NK-92 treated with Interleukin-12 subunit alpha and Interleukin-12 subunit beta, amount 100 ng/mL, for 24 hours (cell line): ENCODE data around the gene TRAF3.
"Not testable (repeated sequence)": the region's sequence is repeated elsewhere in the genome, so short reads cannot be mapped to it uniquely, and the experiment has no call there.

ENCODE experiments used
- DNase-seq: peaks from one replicate; lab custom pipeline; 2025; lab: John Stamatoyannopoulos, UW

The TRAF3 gene

GRCh38 chr14:102829016-102829548 lies 51.8 kb downstream of the TRAF3 start:
- DNase-seq, result no peak

DNA sequence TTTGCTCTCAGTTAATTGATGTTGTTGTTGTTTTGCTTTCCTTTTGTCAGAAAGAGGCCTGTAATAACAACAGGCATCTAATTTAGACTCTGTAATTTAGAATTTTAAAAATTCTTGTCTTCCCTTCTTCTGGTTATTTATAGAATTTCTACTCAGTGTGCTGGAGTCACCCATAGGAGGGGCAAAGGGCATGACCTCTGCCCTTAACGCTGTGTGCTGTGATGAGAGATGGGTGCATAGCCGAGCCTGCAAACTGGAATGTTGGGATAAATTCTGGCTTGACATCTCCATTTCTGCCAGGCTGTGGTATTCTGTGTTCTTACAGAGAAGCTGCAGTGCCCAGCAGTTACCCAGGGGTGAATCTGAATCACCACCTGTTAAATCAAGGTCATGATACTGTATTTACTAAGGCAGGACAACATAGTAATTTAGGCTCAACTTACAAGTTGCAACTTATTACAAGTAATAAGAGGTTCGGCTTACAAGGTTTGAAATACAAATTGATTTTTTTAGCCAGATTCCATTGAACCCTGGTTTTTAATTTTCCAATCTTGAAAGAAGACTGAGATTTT lies 53.3 kb downstream of the TRAF3 start:
- no peak for DNase-seq

DNA sequence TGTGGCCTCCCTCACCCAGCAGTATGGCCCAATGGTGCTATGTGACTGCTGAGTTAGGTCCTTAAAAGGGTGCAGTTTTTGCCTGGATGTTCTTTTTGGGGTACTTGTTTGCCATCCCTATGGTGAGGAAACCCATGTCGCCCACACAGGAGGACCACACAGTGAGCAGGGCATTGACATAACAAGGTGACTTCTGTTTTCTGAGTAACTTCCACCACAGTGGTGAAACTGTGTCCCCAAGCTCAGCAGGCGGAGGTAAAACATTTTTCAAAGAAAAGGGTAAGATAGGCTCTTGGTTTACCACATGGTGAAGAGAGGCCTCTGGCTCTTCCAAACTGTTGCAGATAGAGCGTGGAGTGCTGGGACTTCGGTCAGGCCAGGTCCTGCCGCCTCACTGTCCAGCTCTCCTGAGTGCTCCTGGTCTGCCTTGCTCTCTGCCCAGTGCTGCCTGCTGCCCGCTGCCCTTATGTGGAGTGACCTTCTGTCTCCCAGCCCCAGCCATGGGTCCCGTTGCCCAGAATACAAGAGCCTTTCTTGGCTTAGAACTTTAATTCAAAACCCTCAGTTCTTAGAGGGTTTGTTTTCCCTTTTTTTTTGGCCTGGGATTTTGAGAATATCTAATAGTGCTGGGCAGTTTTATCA lies 54.0 kb downstream of the TRAF3 start:
- DNase-seq, result no peak

DNA sequence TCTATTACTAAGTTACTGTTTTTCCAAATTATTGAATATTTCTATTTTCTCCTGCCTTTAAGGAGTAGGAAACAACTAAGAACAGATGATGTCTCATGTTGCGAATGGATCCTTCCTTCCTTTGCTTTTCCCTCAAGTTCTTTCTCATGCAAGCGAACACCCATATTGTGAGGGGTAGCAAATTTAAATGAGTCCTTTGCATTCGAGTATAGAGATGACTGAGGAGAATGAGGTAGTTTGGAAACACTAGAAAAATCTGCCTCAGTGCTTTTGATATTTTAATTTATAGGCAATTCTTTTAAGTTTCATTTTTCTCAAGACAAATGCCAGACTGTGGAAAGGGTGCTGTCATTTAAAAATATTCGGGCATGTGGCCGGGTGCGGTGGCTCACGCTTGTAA lies 56.1 kb downstream of the TRAF3 start:
- DNase-seq, result no peak

DNA sequence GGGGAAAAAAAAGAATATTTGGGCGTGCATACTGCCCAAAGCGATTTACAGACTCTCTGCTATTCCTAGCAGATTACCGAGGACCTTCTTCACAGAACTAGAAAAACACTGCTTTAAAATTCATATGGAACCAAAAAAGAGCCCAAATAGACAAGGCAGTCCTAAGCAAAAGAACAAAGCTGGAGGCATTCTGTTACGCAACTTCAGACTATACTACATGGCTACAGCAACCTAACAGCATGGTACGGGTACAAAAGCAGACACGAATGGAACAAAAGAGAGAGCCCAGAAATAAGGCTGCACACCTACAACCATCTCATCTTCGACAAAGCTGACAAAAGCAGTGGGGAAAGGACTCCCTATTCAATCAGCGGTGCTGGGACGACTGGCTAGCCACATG lies 56.7 kb downstream of the TRAF3 start:
- DNase-seq, result no peak

DNA sequence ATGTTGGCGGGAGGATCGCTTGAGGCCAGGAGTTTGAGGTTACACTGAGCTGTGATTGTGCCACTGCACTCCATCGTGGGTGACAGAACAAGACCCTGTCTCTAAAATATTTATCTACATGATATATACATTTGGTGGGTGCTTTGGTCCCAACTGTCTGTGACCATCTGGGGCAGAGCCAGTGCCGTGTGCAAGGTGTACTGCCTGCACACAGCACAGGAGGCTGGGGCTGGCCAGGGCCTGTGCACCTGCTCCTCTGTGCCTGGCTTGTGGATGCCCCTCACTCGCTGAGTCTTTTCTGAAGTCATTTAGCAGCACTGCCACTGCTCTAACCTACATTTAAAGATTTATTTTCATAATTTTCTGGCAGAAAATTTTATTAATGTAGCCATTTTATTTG lies 58.7 kb downstream of the TRAF3 start:
- no peak for DNase-seq

DNA sequence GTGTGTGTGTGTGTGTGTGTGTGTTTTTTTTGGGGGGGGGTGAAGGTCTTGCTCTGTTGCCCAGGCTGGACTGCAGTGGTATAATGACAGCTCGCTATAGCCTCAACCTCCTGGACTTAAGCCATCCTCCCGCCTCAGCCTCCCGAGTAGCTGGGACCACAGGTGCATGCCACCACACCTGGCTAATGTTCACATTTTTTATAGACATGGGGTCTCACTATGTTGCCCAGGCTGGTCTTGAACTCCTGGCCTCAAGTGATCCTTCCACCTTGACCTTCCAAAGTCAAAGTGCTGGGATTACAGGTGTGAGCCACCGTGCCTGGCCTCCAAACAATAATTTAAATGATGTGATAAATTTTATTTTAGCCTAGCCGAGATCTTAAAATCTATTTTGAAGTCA lies 59.9 kb downstream of the TRAF3 start:
- DNase-seq, result not testable (repeated sequence)

DNA sequence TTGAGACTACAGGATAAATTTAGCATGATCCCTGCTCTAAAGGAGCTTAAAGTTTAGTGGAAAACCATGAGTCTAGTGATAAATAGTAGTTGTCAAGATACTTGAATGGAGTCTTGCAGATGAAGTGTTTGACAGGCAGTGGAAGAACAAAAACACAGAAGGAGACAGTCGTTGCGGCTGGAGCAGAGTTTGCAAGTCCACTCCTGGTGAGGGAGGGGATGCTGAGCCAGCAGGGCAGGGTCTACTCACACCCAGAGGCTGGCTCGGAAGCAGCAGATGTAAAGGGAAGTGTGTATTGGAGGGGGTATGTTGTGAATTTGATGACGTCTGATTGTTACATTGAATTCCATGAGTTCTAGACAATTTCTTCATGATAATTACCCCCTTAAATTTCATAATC lies 61.3 kb downstream of the TRAF3 start:
- DNase-seq, result no peak

DNA sequence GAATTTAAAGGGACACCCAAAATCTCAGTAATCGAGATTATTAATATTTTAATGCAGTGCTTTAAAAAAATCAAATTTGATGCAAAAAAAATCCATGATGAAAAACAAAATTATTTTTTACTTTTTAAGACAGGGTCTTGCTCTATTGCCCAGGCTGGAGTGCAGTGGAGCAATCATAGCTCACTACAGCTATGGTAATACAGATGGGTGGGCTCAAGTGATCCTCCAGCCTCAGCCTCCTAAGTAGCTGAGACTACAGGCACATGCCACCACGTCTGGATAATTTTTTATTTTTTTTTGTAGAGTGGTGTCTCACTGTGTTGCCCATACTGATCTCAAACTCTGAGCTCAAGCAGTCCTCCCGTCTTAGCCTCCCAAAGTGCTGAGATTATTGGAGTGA lies 62.9 kb downstream of the TRAF3 start:
- DNase-seq, result no peak

DNA sequence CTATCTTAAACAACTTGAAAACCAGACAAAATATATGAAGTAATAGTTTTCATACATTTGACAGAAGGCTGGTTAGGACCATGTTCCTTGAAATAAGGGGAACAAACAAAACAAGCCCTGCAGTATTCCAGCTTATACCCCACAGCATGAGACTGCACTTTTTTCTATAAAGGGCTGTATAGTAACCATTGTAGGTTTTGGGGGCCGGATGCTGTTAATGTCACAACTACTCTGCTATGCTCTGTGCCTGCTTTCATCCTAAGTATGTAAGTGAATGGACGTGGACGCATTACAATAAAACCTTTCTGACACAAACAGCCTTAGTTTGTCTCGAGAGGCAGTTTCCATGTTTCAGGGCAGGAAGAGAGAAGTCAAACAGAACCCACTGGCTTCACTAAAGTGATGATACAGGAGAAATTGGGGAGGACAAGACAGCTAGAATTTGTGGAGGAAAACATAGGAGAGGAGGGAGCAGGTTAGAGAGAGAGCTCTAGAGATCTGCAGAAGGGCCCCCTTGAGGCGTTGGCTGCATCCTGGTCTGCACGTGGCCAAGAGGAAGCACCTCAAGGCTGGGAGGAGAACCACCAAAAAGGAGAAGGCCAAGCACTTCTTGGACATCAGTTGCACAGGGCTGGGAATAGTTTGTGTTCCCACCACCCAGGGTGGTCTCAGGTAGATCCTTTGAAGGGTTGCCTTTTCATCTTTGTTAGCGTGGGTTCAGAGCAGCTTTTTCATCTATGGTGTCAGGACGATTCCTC lies 63.7 kb downstream of the TRAF3 start:
- DNase-seq, result no peak

GRCh38 chr14:102848830-102849525 lies 71.7 kb downstream of the TRAF3 start:
- DNase-seq, result no peak

DNA sequence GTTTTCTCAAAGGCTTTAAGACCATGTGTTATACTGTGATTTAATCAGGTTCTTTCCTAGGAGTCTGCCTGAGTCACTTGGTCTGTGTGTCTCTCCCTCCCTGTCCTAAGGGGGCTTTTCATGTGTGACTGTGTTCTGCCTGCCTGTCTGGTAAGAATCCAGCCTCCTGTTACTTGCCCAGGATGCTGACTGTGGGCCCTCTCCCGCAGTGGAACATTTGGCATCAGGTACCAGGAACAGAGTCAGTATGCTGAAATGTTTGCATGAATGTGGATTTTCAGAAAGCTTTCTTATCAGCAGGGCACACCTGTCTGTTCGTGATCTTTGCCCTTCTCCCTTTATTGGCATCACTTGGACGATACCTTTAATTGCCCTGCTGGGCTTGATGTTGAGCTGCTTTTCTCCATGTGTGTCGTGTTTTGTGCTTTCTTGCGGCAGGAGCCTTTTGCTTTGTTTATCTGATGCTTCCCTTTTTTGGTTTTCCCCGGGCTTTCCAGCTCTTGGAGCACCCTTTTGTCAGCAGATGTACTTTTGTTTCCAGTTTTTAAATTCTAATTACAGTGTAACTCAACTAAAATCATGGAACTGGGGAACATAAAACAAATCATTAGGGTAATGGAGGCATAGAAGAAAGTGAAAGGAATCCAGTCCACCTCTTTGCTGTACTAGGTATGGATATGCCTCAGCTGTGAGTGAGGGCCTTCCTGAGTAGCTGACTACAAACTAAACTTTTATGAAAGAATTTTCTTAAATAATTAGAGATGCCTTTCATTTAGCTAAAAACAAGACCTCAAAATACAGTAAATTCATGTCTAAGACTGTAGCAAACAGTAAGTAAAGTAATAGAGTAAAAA lies 72.5 kb downstream of the TRAF3 start:
- DNase-seq, result no peak

GRCh38 chr14:102853648-102854047 lies 76.4 kb downstream of the TRAF3 start:
- DNase-seq, result no peak

DNA sequence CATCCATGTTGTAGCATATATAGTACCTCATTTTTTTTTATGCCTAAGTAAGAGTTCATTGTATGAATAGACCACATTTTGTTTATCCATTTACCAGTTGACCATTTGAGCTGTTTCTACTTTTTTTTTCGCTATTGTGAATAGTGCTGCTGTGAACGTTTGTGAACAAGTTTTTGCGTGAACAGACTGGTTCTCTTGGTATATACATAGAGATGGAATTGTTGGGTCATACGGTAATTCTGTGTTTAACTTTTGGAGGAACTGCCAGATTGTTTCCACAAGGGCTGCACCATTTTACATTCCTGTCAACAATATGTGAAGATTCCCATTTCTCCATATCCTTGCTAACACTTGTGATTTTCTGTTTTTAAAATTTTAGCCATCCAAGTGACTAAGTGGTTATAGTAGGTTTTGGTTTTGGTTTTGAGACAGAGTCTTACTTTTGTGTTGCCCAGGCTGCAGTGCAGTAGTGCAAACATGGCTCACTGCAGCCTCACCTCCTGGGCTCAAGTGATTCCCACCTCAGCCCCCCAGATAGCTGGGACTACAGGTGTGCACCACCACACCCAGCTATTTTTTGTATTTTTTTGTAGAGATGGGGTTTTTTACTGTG lies 76.9 kb downstream of the TRAF3 start:
- DNase-seq, result no peak

GRCh38 chr14:102856179-102856578 lies 78.9 kb downstream of the TRAF3 start:
- DNase-seq, result no peak

DNA sequence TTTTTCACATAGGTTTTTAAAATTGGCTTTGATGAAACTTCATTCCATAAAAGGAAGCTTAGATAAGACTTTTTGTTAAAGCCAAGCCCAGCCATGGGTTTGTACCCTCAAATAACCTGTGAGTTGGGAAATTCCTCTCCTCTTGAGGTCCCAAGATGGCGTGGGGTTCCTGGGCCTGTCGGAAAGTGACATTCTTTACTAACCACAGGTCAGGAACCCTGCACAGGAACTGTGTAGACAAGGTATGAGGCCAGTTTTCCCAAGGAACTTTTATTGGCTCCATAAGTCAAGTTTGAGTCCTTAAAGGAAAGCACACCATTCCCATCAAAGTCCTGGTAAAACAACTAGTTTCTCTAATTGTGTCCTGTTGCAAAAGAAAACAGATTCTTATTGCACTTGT lies 80.2 kb downstream of the TRAF3 start:
- DNase-seq, result no peak

DNA sequence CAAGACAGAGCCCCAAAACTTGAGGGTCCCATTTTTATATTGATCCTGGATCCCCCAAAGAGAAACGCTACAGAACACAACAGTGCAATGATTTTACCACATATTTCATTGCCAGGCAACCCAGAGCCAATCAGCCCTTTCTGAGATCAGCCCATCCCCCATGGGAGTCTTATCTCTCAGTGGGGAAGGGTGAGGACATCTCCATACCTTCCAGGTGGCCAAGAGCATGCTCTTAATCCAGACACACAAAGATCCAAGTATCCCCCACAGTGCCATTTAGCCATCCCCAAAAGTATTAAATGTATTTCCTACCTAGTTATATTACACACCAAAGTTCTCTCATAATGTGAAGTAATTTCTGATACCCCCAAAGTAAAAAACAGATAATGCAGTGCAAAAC lies 82.7 kb downstream of the TRAF3 start:
- DNase-seq, result no peak

GRCh38 chr14:102862154-102862773 lies 85.0 kb downstream of the TRAF3 start:
- DNase-seq, result no peak

DNA sequence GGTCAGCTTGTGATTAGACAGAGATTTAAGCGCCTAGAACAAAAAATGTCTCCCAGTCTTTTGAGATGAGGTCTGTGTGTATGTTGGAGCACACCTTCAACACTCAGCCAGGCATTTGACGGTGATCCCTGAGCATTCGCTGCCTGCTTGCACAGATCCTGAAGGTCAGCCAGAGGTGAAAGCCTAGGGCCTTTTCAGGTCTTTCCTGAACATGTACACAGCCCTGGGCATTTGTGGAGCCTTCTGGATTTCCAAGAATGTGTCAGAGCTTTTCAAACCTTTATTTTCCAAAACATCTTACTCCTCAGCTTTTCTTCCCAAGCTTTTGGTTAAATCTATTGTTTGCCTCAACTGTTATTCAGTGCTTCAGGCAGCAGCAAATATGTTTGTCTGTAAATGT lies 86.1 kb downstream of the TRAF3 start:
- DNase-seq, result no peak

DNA sequence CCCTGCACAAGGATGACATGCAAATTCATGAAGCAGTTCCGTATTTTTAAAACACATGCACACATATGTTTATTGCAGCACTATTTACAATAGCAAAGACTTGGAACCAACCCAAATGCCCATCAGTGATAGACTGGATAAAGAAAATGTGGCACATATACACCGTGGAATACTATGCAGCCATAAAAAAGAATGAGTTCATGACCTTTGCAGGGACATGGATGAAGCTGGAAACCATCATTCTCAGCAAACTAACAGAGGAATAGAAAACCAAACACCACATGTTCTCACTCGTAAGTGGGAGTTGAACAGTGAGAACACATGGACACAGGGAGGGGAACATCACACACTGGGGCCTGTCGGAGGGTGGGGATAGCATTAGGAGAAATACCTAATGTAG lies 88.7 kb downstream of the TRAF3 start:
- not testable (repeated sequence) for DNase-seq
